ENCODE data around the gene ZNF513. TPM values are rescaled to one million over a fixed set of nuclear protein-coding genes. Genes with fewer than 3 reads are reported as not detected.
"Not testable (repeated sequence)": the region's sequence is repeated elsewhere in the genome, so short reads cannot be mapped to it uniquely, and the experiment has no call there.

ZNF513 gene
- total RNA-seq (10 to 100 TPM in 1 of 2 donors, 1 to 10 TPM in 1; 6.3 to 16.5 TPM), polyA plus RNA-seq (ENCODE audit: insufficient read length in 2 of 2) (10 to 100 TPM; 32.6 to 35.3 TPM)
- long read RNA-seq, donor 1, transcript ZNF513-201 (4 exons, 2,139 nt), result major isoform, 5 of 7 reads
- long read RNA-seq, donor 1, partial matches to known transcripts, result 0 of 7 reads
- long read RNA-seq, donor 1, other reads (novel, unspliced or antisense), result 0 of 7 reads
- long read RNA-seq, donor 2, partial matches to known transcripts, result 0 of 1 reads
- long read RNA-seq, donor 2, other reads (novel, unspliced or antisense), result 0 of 1 reads
- long read RNA-seq, donor 3, result 0 reads
- long read RNA-seq, donor 4, transcript ZNF513-201 (4 exons, 2,139 nt), result major isoform, 7 of 8 reads
- long read RNA-seq, donor 4, partial matches to known transcripts, result 0 of 8 reads
- long read RNA-seq, donor 4, other reads (novel, unspliced or antisense), result 0 of 8 reads

- H3K4me1 ChIP-seq (ENCODE audit: control insufficient read depth, insufficient read depth, low read length), result peaks cover 31% of the 10 kb centered on the region
- no peaks in the 10 kb centered on the region for H3K9me3 ChIP-seq (ENCODE audit: control insufficient read depth, insufficient read depth, low read length)
- 7% methylated on average over 61 of the region's 67 CpGs for WGBS (ENCODE audit: insufficient coverage)
- peak within 1 kb of the TSS; percentile 74 for H3K4me3 ChIP-seq (ENCODE audit: low read depth, low read length)
- peak; percentile 74 to 99 (median 94) for DNase-seq (ENCODE audit: low read depth in 4 of 6, low spot score in 6 of 6)
- peak within 1 kb of the TSS; percentile 85 for H3K27ac ChIP-seq (ENCODE audit: low read depth, low read length)
- H3K36me3 ChIP-seq (ENCODE audit: control insufficient read depth, insufficient read depth, low read length), result peaks cover 72% of the 10 kb centered on the region
- H3K27me3 ChIP-seq (ENCODE audit: control insufficient read depth, insufficient read depth, low read length), result no peaks in the 10 kb centered on the region
These were observed at the start of gene ZNF513 for GRCh38 chr2:27380626-27381545. TSS of gene ZNF513 (minus strand) at chr2:27380734. CDS start at chr2:27380526, 208 bp downstream.

GRCh38 chr2:27428978-27429541 is 48.5 kb upstream of the ZNF513 start:
- Histone ChIP-seq H3K4me3 (ENCODE audit: low read depth, low read length) (peak overlapping the region; percentile 94), H3K4me1 (ENCODE audit: control insufficient read depth, insufficient read depth, low read length) (peaks cover 14% of the 10 kb centered on the region), H3K27me3 (ENCODE audit: control insufficient read depth, insufficient read depth, low read length) (no peaks in the 10 kb centered on the region), H3K27ac (ENCODE audit: low read depth, low read length) (peak overlapping the region; percentile 99), H3K36me3 (ENCODE audit: control insufficient read depth, insufficient read depth, low read length) (peaks cover 14% of the 10 kb centered on the region), H3K9me3 (ENCODE audit: control insufficient read depth, insufficient read depth, low read length) (no peaks in the 10 kb centered on the region)
- WGBS (ENCODE audit: insufficient coverage), result 0% methylated on average over 49 of the region's 51 CpGs
- peak in 4 of 6 donors; percentile 49 to 85 (median 65) for DNase-seq (ENCODE audit: low read depth in 4 of 6, low spot score in 6 of 6)

GRCh38 chr2:27428213-27428977 is 47.9 kb upstream of the ZNF513 start, which contains the start of gene NRBP1:
TSS of gene NRBP1 (plus strand) at chr2:27428631. CDS start at chr2:27433274, 4,643 bp downstream.
- Histone ChIP-seq H3K27me3 (ENCODE audit: control insufficient read depth, insufficient read depth, low read length) (no peaks in the 10 kb centered on the region), H3K9me3 (ENCODE audit: control insufficient read depth, insufficient read depth, low read length) (no peaks in the 10 kb centered on the region), H3K27ac (ENCODE audit: low read depth, low read length) (peak within 1 kb of the TSS; percentile 99), H3K4me1 (ENCODE audit: control insufficient read depth, insufficient read depth, low read length) (peaks cover 14% of the 10 kb centered on the region), H3K4me3 (ENCODE audit: low read depth, low read length) (peak within 1 kb of the TSS; percentile 94), H3K36me3 (ENCODE audit: control insufficient read depth, insufficient read depth, low read length) (peaks cover 10% of the 10 kb centered on the region)
- 0% methylated on average over 75 of the region's 75 CpGs for WGBS (ENCODE audit: insufficient coverage)
- DNase-seq (ENCODE audit: low read depth in 4 of 6, low spot score in 6 of 6), result peak; percentile 84 to 98 (median 92)

- DNase-seq (ENCODE audit: low read depth in 4 of 6, low spot score in 6 of 6), result peak in 1 of 6 donors; percentile 44
- no peaks in the 10 kb centered on the region for H3K9me3 ChIP-seq (ENCODE audit: control insufficient read depth, insufficient read depth, low read length)
- peak overlapping the region; percentile 99 for H3K27ac ChIP-seq (ENCODE audit: low read depth, low read length)
- 0% methylated on average over 2 of the region's 7 CpGs for WGBS (ENCODE audit: insufficient coverage)
- no peaks in the 10 kb centered on the region for H3K27me3 ChIP-seq (ENCODE audit: control insufficient read depth, insufficient read depth, low read length)
- H3K36me3 ChIP-seq (ENCODE audit: control insufficient read depth, insufficient read depth, low read length), result peaks cover 5% of the 10 kb centered on the region
- H3K4me3 ChIP-seq (ENCODE audit: low read depth, low read length), result peak overlapping the region; percentile 94
- H3K4me1 ChIP-seq (ENCODE audit: control insufficient read depth, insufficient read depth, low read length), result peaks cover 14% of the 10 kb centered on the region
These were observed 47.3 kb upstream of the ZNF513 start for GRCh38 chr2:27427863-27428212.

GRCh38 chr2:27425039-27425438 is 44.5 kb upstream of the ZNF513 start:
- WGBS (ENCODE audit: insufficient coverage), result 100% methylated on average over 3 of the region's 10 CpGs
- H3K9me3 ChIP-seq (ENCODE audit: control insufficient read depth, insufficient read depth, low read length); H3K4me1 ChIP-seq (ENCODE audit: control insufficient read depth, insufficient read depth, low read length); H3K4me3 ChIP-seq (ENCODE audit: low read depth, low read length); H3K36me3 ChIP-seq (ENCODE audit: control insufficient read depth, insufficient read depth, low read length); DNase-seq (ENCODE audit: low read depth in 4 of 6, low spot score in 6 of 6); H3K27me3 ChIP-seq (ENCODE audit: control insufficient read depth, insufficient read depth, low read length); H3K27ac ChIP-seq (ENCODE audit: low read depth, low read length): not testable (repeated sequence)

GRCh38 chr2:27422958-27423357 is 42.4 kb upstream of the ZNF513 start:
- no peak for DNase-seq (ENCODE audit: low read depth in 4 of 6, low spot score in 6 of 6)
- no CpG with 5 or more reads among the region's 3 CpGs for WGBS (ENCODE audit: insufficient coverage)
- Histone ChIP-seq H3K9me3 (ENCODE audit: control insufficient read depth, insufficient read depth, low read length) (no peaks in the 10 kb centered on the region), H3K27me3 (ENCODE audit: control insufficient read depth, insufficient read depth, low read length) (no peaks in the 10 kb centered on the region), H3K36me3 (ENCODE audit: control insufficient read depth, insufficient read depth, low read length) (no peaks in the 10 kb centered on the region), H3K27ac (ENCODE audit: low read depth, low read length) (no peak overlapping the region), H3K4me1 (ENCODE audit: control insufficient read depth, insufficient read depth, low read length) (peaks cover 4% of the 10 kb centered on the region), H3K4me3 (ENCODE audit: low read depth, low read length) (no peak overlapping the region)

GRCh38 chr2:27421660-27422250 is 41.2 kb upstream of the ZNF513 start:
- Histone ChIP-seq H3K9me3 (ENCODE audit: control insufficient read depth, insufficient read depth, low read length) (no peaks in the 10 kb centered on the region), H3K4me3 (ENCODE audit: low read depth, low read length) (no peak overlapping the region), H3K4me1 (ENCODE audit: control insufficient read depth, insufficient read depth, low read length) (no peaks in the 10 kb centered on the region), H3K27ac (ENCODE audit: low read depth, low read length) (no peak overlapping the region), H3K36me3 (ENCODE audit: control insufficient read depth, insufficient read depth, low read length) (no peaks in the 10 kb centered on the region), H3K27me3 (ENCODE audit: control insufficient read depth, insufficient read depth, low read length) (no peaks in the 10 kb centered on the region)
- no peak for DNase-seq (ENCODE audit: low read depth in 4 of 6, low spot score in 6 of 6)
- 94% methylated on average over 2 of the region's 4 CpGs for WGBS (ENCODE audit: insufficient coverage)

- H3K4me3 ChIP-seq (ENCODE audit: low read depth, low read length), result no peak overlapping the region
- H3K27ac ChIP-seq (ENCODE audit: low read depth, low read length), result no peak overlapping the region
- H3K36me3 ChIP-seq (ENCODE audit: control insufficient read depth, insufficient read depth, low read length), result no peaks in the 10 kb centered on the region
- no peaks in the 10 kb centered on the region for H3K9me3 ChIP-seq (ENCODE audit: control insufficient read depth, insufficient read depth, low read length)
- no peaks in the 10 kb centered on the region for H3K27me3 ChIP-seq (ENCODE audit: control insufficient read depth, insufficient read depth, low read length)
- no peak for DNase-seq (ENCODE audit: low read depth in 4 of 6, low spot score in 6 of 6)
- no peaks in the 10 kb centered on the region for H3K4me1 ChIP-seq (ENCODE audit: control insufficient read depth, insufficient read depth, low read length)
These were observed 40.5 kb upstream of the ZNF513 start for GRCh38 chr2:27420996-27421395.

Data from spinal cord (tissue), 10 donors.